ENCODE measurements around the gene USP47. TPM values are rescaled to one million over a fixed set of nuclear protein-coding genes. Genes with fewer than 3 reads are reported as not detected.

Gene USP47
- total RNA-seq, 1 donor from 2014 or later: 54.0 TPM

DNA sequence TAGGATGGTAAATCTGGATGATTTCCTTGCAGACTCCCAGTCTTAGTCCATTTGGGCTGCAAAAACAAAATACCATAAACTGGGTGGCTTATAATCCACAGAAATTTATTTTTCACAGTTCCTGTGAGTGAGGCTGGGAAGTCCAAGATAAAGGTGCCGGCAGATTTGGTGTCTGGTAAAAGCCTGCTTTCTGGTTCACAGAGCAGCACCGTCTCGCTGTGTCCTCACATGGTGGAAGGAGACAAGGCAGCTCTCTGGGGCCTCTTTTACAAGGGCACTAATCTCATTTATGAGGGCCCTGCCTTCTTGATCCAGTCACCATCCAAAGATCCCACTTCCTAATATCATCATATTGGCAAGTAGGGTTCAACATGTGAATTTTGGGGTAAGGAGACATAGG, 8.9 kb downstream of the USP47 start:
- FAIRE-seq (no peak), DNase-seq (ENCODE audit: low read depth) (no peak)
- H3K27me3 ChIP-seq (ENCODE audit: control insufficient read depth, insufficient read depth, low read length): no peaks in the 10 kb centered on the region
- H3K36me3 ChIP-seq (ENCODE audit: control insufficient read depth, insufficient read depth, low read length): no peaks in the 10 kb centered on the region
- H3K4me3 ChIP-seq (ENCODE audit: low read depth, low read length): no peak overlapping the region
- TF ChIP-seq, protein P1, sequence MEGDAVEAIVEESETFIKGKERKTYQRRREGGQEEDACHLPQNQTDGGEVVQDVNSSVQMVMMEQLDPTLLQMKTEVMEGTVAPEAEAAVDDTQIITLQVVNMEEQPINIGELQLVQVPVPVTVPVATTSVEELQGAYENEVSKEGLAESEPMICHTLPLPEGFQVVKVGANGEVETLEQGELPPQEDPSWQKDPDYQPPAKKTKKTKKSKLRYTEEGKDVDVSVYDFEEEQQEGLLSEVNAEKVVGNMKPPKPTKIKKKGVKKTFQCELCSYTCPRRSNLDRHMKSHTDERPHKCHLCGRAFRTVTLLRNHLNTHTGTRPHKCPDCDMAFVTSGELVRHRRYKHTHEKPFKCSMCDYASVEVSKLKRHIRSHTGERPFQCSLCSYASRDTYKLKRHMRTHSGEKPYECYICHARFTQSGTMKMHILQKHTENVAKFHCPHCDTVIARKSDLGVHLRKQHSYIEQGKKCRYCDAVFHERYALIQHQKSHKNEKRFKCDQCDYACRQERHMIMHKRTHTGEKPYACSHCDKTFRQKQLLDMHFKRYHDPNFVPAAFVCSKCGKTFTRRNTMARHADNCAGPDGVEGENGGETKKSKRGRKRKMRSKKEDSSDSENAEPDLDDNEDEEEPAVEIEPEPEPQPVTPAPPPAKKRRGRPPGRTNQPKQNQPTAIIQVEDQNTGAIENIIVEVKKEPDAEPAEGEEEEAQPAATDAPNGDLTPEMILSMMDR (IDR thresholded peaks at IDR 0.05; ENCODE audit: insufficient read depth, low read length, severe bottlenecking): no peak

DNA sequence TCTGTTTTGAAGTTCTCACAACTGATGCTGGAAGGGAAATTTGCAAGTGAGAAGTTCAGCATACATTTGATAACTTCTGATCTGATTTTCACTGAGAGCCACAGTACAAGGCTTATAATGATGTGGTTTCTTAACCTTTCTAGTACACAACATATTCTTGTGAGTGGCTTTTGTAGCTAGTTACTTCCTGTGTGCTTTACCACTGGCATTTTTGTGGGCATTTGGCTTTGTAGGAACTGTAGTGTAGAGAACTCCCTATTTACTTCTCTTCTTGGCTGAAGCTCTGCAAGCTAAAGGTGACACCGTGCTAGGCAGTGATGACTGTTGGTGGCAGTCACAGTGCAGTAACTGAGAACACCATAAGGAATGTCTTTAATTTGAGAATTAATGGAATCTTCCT, 14.9 kb downstream of the USP47 start:
- no peak for FAIRE-seq
- H3K27me3 ChIP-seq (ENCODE audit: control insufficient read depth, insufficient read depth, low read length): no peaks in the 10 kb centered on the region
- no peak for DNase-seq (ENCODE audit: low read depth)
- TF ChIP-seq, protein P1 (IDR thresholded peaks at IDR 0.05; ENCODE audit: insufficient read depth, low read length, severe bottlenecking): no peak
- no peaks in the 10 kb centered on the region for H3K36me3 ChIP-seq (ENCODE audit: control insufficient read depth, insufficient read depth, low read length)
- H3K4me3 ChIP-seq (ENCODE audit: low read depth, low read length): no peak overlapping the region

- Histone ChIP-seq H3K36me3 (ENCODE audit: control insufficient read depth, insufficient read depth, low read length) (no peaks in the 10 kb centered on the region), H3K4me3 (ENCODE audit: low read depth, low read length) (no peak overlapping the region), H3K27me3 (ENCODE audit: control insufficient read depth, insufficient read depth, low read length) (no peaks in the 10 kb centered on the region)
- FAIRE-seq (no peak), DNase-seq (ENCODE audit: low read depth) (no peak)
- TF ChIP-seq, protein P1 (IDR thresholded peaks at IDR 0.05; ENCODE audit: insufficient read depth, low read length, severe bottlenecking): no peak
Measured at GRCh38 chr11:11857769-11858168, 16.0 kb downstream of the USP47 start.

GRCh38 chr11:11858676-11859075, 16.9 kb downstream of the USP47 start:
- Histone ChIP-seq H3K4me3 (ENCODE audit: low read depth, low read length) (no peak overlapping the region), H3K36me3 (ENCODE audit: control insufficient read depth, insufficient read depth, low read length) (no peaks in the 10 kb centered on the region), H3K27me3 (ENCODE audit: control insufficient read depth, insufficient read depth, low read length) (no peaks in the 10 kb centered on the region)
- TF ChIP-seq, protein P1 (IDR thresholded peaks at IDR 0.05; ENCODE audit: insufficient read depth, low read length, severe bottlenecking): no peak
- FAIRE-seq (no peak), DNase-seq (ENCODE audit: low read depth) (no peak)

DNA sequence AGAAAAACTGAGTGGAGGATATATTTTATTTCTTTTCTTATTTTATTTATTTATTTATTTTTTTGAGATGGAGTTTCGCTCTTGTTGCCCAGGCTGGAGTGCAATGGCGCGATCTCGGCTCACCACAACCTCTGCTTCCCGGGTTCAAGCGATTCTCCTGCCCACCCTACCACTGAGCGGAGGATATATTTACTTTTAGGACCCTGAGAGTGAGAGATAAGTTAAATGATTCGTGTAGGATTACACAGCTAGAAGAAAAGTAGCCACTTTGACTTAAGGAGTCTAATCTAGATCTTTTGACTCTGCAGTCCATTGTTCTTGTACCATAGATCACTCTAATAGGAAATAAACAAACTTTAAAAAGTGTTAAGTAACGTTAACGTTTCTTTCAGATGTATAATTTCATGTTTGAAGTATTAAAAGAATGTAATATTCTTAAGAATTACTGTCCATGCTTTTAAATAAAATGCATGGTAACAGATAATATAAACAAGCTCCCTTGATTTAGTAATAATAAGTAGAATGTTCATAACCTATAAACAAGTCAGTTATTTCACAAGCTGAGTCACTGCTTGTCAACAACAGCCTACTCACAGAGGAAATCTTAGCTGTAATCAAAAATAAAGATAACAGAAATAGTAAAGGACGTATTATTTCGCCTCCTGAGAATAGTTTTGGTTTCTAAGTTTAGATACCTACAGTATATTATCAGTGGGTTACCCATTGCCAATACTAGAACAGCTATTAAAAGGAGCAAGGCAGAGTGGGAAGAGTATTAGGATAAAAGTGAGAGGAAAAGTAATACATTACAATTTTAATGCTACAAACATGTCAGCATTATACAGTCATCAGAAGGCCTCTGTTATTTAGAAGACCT, 18.6 kb downstream of the USP47 start:
- FAIRE-seq (no peak), DNase-seq (ENCODE audit: low read depth) (peak; percentile 51)
- TF ChIP-seq, protein P1 (IDR thresholded peaks at IDR 0.05; ENCODE audit: insufficient read depth, low read length, severe bottlenecking): no peak
- Histone ChIP-seq H3K36me3 (ENCODE audit: control insufficient read depth, insufficient read depth, low read length) (no peaks in the 10 kb centered on the region), H3K27me3 (ENCODE audit: control insufficient read depth, insufficient read depth, low read length) (no peaks in the 10 kb centered on the region), H3K4me3 (ENCODE audit: low read depth, low read length) (no peak overlapping the region)

Data from bronchial epithelial cell (primary cell).